HCEC 1CT (cell line): ENCODE measurements around the gene EEFSEC.

Source experiments
- DNase-seq: peaks from one replicate; pipeline ENCODE4 v3.0.0-alpha.2; 2017

EEFSEC gene

GRCh38 chr3:128457937-128458336 lies 304.7 kb downstream of the EEFSEC start:
- DNase-seq: no peak
